Mononuclear cell (primary cell): Measurements from ENCODE around the gene SREBF1. TPM values are rescaled to one million over a fixed set of nuclear protein-coding genes. Genes with fewer than 3 reads are reported as not detected.
A peak's percentile ranks its signal among the peaks of the same experiment; 100 is the strongest.

Experiments used
- H3K27me3 ChIP-seq: 2 replicates; pipeline ENCODE4 v1.6.0; 2011; ENCODE audit warnings: low read length, control low read depth; ENCODE audit not compliant: insufficient read depth
- H3K4me1 ChIP-seq: 2 replicates; pipeline ENCODE4 v1.5.1; 2011; ENCODE audit warnings: mild to moderate bottlenecking, low read length, control low read depth; ENCODE audit not compliant: insufficient read depth
- H3K4me3 ChIP-seq: 2 replicates; pipeline ENCODE4 v1.5.1; 2011; ENCODE audit warnings: mild to moderate bottlenecking, low read length, moderate library complexity
- H3K9me3 ChIP-seq: 2 replicates; pipeline ENCODE4 v1.5.1; 2011; ENCODE audit warnings: low read depth, mild to moderate bottlenecking, control low read depth, low read length
- total RNA-seq: library from RNA; depleted of rRNA; stranded (reverse); fragments of >200 nt; gene quantifications from one replicate; pipeline ENCODE4 v1.2.3, GENCODE V29; 2012

The SREBF1 gene
- 61.9 TPM for total RNA-seq

GRCh38 chr17:17836818-17837379 is at the start of gene SREBF1:
TSS of gene SREBF1 (minus strand) at chr17:17836986. CDS start at chr17:17836817, 169 bp downstream.
- Histone ChIP-seq H3K4me3 (peak within 1 kb of the TSS; percentile 87), H3K9me3 (no peaks in the 10 kb centered on the region), H3K27me3 (no peaks in the 10 kb centered on the region)

DNA sequence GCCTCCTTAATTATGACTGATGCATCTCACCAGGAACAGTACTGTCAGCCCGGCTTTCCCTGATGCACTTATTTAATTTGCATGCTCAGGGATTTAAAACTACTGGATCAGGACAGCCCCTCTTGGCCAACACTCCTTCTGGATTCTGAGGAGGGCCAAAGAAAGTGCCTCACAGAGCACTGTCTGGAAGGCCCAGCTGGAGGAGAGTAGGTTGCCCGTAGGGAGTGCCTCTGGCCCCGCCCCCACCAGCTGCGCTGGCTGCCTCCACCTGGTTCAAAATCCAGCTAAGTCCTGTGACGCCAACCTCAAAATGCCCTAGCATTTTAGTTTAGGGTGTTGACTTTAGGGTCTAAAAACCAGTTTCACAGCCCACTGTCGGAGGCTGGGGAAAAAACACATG is 49.4 kb upstream of the SREBF1 start:
- Histone ChIP-seq H3K27me3 (no peaks in the 10 kb centered on the region), H3K9me3 (no peaks in the 10 kb centered on the region), H3K4me1 (no peaks in the 10 kb centered on the region), H3K4me3 (no peak overlapping the region)

More at GRCh38 chr17:17836818-17837379, at the start of gene SREBF1:
- peaks cover 73% of the 10 kb centered on the region for H3K4me1 ChIP-seq

DNA sequence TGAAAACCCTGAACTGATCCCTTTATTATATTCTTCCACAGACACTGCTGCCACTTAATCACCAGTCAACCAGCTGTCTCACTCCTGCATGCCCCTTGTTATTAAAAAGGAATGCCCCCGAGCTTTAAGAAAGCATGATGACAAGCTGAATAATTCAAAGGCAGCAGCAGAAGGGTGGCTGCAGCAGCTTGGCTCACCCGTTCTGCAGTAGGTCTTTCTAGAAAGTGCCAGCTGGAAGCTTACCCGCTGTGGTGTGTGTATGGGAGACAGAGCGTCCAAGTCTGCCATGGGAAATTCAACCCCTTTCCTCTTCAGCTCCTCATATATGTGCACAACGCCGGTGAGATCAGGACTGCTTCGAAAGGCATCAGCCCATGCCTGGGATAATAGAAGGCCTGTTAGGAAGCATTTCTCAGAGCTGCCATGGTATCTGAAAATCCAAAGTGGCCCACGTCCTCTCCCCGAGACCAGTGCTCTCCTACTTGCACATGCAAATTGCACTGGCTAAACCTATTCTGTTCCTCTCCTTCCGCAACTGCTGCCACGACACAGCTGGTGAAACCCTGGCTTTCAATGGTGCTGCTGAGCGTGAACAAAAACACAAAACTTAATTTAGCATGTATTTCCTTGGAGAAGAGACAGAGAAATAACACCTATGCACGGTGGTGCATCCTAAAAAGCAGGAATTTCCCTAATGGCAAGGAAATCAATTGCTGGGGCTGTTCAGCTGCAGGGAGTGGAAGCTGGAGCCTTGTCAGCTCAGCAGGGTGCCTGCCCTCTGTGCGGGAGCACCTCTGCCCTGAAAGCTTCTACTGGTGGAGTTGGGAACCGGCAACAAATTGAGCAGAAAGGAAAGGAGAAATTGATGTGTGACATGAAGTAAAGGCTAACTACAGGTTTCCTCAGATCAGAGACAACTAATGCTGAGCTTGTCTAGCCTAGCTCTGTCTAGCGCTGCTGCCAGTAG is 47.9 kb upstream of the SREBF1 start:
- Histone ChIP-seq H3K4me1 (no peaks in the 10 kb centered on the region), H3K4me3 (no peak overlapping the region), H3K9me3 (no peaks in the 10 kb centered on the region), H3K27me3 (no peaks in the 10 kb centered on the region)

GRCh38 chr17:17883801-17884200 is 47.0 kb upstream of the SREBF1 start:
- Histone ChIP-seq H3K4me1 (no peaks in the 10 kb centered on the region), H3K9me3 (no peaks in the 10 kb centered on the region), H3K27me3 (no peaks in the 10 kb centered on the region), H3K4me3 (no peak overlapping the region)

- Histone ChIP-seq H3K4me3 (no peak overlapping the region), H3K9me3 (no peaks in the 10 kb centered on the region), H3K27me3 (no peaks in the 10 kb centered on the region), H3K4me1 (no peaks in the 10 kb centered on the region)
Measured at GRCh38 chr17:17882082-17882581, 45.3 kb upstream of the SREBF1 start.

DNA sequence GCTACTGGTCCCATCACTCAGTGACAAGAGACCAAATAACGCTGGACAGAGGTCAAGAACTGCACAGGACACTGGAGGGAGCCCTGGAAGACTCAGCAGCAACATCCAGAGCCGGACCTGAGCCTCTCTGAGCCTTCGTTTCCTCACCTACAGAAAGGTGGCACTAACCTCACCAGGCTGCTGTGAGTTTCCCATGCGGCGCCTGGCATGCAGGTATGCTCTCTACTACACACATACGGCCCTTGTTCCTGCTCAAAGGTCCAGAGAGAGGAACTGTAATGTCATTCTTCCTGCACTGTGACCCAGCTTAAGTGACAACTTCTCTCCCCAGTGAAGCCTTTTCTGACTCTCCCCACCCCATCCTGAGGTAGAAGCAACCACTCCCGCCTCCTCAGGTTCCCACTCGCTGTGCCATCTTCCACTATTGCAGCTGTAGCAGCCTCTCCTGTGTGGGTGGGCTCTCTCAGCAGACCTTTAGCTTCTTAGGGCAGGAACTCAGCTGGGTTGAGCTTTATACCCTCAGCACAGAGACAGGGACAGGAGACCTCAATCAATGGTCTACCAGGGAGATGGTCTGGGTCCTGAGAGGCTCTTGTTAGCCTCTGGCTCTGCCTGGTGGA is 43.9 kb upstream of the SREBF1 start:
- H3K27me3 ChIP-seq = no peaks in the 10 kb centered on the region
- H3K9me3 ChIP-seq = no peaks in the 10 kb centered on the region
- no peak overlapping the region for H3K4me3 ChIP-seq
- H3K4me1 ChIP-seq = no peaks in the 10 kb centered on the region

DNA sequence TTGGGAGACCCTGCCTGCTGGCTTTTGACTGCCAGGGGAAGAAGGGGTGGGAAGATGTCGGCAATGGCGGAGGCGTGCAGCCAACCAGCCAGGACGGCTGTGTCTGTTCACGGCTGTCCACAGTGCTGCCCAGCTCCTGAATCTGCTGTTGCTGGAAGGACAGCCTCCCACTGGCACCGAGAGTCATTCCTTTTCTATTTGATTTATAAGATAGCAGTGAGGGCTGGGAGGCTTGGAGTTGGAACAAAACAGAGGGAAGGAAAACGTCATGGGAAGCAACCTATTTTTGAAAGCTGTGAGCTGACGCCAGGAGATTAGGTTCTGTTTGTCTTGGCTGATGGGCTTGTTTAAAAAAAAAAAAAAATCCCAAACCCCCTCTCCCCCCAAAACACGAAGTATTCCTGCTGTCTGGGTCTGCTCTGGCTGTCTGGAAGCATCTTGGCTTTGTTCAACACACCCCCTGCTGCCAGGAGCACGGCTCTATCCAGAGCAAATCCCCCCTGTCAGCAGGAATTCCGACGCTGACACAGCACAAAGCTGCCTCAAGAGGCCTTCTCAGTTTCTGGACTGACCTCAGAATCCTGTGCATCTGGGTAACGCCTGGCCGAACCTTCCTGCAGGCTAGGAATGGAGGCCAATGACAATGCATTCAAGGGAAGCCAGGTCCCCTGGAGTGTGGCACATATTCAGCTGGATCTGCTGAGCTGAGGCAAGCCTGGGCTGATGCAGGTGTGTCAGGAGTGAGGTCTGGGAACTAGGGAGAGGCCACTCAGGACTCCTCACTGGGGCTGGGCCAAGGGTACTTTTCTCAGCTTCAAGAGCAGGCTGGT is 41.0 kb upstream of the SREBF1 start:
- no peaks in the 10 kb centered on the region for H3K9me3 ChIP-seq
- no peaks in the 10 kb centered on the region for H3K27me3 ChIP-seq
- no peak overlapping the region for H3K4me3 ChIP-seq
- H3K4me1 ChIP-seq = no peaks in the 10 kb centered on the region

GRCh38 chr17:17876959-17877528 is 40.3 kb upstream of the SREBF1 start:
- H3K4me1 ChIP-seq = no peaks in the 10 kb centered on the region

DNA sequence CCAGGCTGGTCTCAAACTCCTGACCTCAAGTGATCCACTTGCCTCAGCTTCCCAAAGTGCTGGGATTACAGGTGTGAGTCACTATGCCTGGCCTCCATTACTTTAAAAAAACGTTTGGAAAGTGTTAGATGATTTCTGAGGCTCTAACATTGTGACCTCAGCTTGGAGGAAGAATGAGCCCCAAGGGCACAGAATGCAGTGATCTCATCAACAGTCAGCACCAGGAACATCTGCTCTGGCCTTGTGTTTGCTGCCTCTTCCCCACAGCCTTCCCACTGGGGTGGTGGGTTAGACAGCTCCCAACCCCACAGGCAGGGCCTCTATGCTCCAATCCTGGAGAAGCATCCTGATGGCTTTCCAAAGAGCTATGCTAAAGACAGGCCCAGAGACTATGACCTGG is 37.7 kb upstream of the SREBF1 start:
- no peaks in the 10 kb centered on the region for H3K9me3 ChIP-seq
- no peaks in the 10 kb centered on the region for H3K27me3 ChIP-seq
- H3K4me1 ChIP-seq = no peaks in the 10 kb centered on the region
- no peak overlapping the region for H3K4me3 ChIP-seq

More at GRCh38 chr17:17876959-17877528, 40.3 kb upstream of the SREBF1 start:
- Histone ChIP-seq H3K4me3 (no peak overlapping the region), H3K9me3 (no peaks in the 10 kb centered on the region), H3K27me3 (no peaks in the 10 kb centered on the region)

DNA sequence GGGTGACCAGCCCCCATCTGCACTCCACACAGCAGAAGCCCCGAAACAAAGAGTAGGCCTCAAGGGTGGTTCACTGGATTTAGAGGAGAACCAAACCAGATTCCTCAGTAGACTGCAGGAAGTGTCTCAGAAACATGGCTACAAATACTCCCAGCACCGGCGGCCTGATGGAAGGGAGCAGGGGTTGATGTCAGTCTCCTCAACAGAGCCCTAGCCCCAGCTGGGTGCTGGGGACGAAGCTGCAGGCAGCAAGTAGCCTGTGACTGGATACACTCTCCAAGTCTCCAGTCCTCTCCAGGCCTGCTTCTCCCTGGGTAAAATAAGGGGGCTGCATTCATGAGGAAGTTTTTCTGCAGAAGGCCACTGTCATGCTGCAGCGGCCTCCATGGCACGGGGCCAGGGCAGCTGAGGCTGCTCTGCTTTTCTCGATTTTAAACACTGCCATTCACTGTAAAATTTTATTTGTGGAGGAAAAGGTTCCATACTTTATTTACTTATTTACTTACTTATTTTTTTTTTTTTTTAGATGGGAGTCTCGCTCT is 36.7 kb upstream of the SREBF1 start:
- H3K4me3 ChIP-seq = no peak overlapping the region

GRCh38 chr17:17872547-17873345 is 36.0 kb upstream of the SREBF1 start:
- no peaks in the 10 kb centered on the region for H3K4me1 ChIP-seq
- H3K4me3 ChIP-seq = no peak overlapping the region
- H3K9me3 ChIP-seq = no peaks in the 10 kb centered on the region
- no peaks in the 10 kb centered on the region for H3K27me3 ChIP-seq

More for the DNA sequence above, 36.7 kb upstream of the SREBF1 start:
- Histone ChIP-seq H3K4me1 (no peaks in the 10 kb centered on the region), H3K9me3 (no peaks in the 10 kb centered on the region), H3K27me3 (no peaks in the 10 kb centered on the region)

DNA sequence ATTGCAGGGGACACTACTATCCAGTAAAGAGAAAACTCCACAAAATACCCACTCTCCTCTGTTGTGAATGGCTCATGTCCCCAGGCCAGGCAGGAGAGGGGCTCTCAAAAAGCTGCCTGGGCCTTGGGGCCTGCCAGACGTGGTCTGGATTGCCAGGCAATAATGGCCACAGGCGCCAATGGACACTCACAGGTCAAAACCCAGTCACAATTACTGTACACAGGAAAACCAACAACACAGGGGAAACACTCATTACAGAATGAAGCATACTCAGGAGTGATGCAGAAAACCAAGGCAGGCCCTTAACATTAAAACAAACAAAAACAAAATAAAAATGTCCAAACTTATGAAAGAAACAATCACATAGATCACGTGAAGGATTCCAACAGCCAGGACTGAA is 35.1 kb upstream of the SREBF1 start:
- Histone ChIP-seq H3K4me3 (no peak overlapping the region), H3K27me3 (no peaks in the 10 kb centered on the region), H3K9me3 (no peaks in the 10 kb centered on the region), H3K4me1 (no peaks in the 10 kb centered on the region)

GRCh38 chr17:17870247-17870646 is 33.5 kb upstream of the SREBF1 start:
- Histone ChIP-seq H3K27me3 (no peaks in the 10 kb centered on the region), H3K4me1 (no peaks in the 10 kb centered on the region), H3K9me3 (no peaks in the 10 kb centered on the region), H3K4me3 (no peak overlapping the region)
